HG02938 (cell line): ENCODE data around the gene CHKA.
A peak's percentile ranks its signal among the peaks of the same experiment; 100 is the strongest.
"Not testable (repeated sequence)": the region's sequence is repeated elsewhere in the genome, so short reads cannot be mapped to it uniquely, and the experiment has no call there.

Source experiments
- ATAC-seq: cut with Tn5 transposase; IDR thresholded peaks from one replicate; pipeline ENCODE4 v1.9.1; 2021; ENCODE audit warnings: mild to moderate bottlenecking, moderate library complexity; ENCODE audit not compliant: unreplicated experiment

CHKA gene

DNA sequence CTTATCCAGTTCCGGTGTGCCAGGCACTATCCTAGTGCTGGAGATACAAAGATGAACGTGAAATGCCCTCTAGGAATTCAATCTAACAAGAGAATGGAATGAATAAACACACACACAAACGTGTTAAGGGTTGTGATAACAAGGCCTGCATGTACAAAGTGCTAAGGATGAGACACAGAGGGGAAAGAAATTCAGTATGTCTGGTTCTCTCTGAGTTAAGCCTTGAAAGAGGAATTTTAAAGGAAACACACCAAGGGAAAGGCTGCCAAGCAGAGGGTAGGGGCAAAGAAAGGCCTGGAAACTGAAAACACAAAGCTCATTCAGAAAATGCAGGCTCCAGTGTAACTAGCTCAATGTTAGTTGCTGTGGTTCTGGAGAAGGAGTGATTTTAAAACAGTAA lies 4.2 kb downstream of the CHKA start:
- no peak for ATAC-seq

DNA sequence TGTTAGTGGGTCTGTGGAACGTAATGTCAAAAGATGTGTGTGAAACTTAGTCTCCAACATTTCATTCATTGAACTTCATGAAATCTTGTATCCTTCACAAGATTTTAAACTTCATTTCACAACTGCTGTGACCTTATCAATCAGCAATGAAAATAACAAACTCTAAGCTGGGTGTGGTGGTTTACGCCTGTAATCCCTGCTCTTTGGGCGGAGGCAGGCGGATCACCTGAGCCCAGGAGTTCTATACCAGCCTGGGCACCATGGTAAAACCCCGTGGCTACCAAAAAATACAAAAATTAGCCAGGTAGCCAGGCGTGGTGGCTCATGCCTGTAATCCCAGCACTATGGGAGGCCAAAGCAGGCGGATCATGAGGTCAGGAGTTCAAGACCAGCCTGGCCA lies 5.1 kb downstream of the CHKA start:
- no peak for ATAC-seq

DNA sequence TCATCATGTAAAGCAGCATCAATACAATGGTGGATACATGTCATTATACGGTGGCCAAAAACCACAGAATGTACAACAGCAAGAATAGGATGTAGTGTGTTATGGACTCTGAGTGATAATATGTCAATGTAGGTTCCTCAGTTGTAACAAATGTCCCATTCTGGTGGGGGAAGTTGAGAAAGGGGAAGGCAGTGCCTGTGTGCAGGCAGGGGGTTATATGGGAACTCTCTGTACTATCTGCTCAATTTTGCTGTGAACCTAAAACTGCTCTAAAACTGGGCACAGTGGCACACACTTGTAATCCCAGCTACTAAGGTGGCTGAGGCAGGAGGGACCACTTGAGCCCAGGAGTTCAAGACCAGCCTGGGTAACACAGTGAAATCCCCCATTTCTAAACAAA lies 5.9 kb downstream of the CHKA start:
- ATAC-seq, result no peak

DNA sequence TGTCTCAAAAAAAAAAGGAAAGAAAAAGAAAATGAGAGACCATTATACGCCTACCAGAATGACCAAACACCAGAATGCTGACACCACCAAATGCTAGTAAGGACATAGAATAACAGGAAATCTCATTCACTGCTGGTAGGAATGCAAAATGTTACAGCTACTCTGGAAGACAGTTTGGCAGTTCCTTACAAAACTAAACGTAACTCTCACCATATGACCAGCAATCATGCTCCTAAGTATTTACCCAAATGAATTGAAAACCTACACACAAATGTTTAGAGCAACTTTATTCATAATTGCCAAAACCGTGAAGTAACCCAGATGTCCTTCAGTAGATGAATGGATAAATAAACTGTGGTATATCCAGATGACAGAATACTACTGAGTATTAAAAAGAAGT lies 7.2 kb downstream of the CHKA start:
- no peak for ATAC-seq

DNA sequence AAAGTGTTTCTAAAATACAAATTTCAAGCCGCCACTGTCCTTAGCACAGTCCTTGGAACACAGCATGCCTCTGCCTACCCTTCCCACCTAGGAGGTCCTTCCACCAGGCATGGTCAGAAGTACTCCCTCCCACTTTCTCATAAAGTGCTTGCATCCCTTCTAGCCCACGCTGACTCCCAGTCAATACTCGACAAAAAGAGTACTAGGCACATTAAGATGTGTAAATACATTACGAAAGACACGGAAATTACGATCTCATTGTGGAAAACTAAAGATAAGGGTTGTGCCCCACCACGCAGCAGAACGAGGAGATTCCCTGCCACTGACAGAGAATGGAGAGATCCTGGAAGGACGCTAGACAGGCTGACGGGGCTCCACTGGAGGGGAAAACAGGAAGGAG lies 13.5 kb downstream of the CHKA start:
- ATAC-seq, result no peak

DNA sequence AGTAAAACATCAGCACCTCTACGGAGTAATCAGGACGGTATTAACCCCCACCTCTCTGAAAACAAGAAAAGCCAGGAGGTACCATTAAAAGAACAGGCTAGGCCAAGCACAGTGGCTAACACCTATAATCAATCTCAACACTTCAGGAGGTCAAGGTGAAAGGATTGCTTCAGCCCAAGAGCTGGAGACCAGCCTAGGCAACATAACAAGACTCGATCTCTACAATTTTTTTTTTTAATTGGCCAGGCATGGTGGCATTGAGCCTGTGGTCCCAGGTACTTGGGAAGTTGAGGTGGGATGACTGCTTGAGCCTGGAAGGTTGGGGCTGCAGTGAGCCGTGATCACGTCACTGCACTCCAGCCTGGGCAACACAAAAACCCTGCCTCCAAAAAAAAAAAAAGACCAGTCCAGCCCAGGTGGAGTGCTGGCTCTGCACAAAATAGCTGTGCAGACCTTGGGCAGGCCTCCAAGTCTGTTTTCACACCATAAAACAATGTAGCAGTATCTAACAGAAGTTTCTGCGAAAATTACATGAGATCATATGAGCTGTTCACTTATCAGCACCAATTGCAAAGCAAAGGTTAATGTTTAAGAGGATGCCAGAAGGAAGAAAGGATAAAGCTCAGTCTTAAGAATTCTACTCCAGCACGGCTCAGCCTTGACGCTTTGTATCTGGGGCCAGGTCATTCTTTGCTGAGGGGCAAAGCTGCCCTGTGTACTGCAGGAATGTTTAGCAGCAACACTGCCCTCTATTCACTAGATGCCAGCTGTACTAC lies 14.8 kb downstream of the CHKA start:
- no peak for ATAC-seq

DNA sequence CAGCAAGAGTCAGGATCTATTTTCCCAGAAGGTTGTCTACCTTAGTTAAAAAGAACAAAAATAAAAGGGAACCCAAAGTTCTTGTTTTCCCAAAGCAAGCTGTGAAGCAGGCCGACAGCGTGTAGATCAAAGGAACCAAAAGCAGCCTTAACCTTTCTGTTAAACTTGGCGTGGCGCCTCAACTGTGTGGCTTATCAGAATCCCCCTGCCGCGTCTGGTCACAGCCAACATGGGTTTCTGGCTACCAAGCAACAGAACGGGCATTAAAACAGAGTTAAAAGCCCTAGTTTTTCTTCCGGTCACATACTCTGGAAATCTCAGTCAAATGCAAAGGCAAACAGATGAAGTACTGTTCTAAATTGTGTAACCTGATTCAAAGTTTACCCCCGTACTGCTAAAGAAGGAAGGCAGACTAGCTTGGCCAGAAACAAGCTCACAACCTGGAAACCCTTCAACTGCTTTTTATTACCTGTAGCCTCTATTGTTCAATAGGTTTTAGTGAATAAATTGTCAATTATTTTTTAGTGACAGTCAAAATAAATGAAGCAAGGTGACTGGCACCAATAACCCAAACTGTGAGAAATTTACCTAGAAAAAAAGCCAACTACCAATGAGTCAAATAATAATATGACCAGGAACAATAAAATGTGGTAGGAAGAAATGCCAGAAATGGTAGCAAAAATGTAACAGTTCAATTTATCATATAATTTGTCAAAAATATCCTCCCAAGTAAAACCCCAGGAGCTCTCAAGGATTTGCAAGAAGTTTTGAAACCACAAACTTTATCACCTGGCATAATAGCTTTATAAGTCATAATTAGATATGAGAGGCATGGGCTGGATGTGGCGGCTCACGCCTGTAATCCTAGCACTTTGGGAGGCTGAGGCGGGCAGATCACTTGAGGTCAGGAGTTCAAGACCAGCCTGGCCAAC lies 21.4 kb downstream of the CHKA start:
- ATAC-seq, result peak; percentile 58

DNA sequence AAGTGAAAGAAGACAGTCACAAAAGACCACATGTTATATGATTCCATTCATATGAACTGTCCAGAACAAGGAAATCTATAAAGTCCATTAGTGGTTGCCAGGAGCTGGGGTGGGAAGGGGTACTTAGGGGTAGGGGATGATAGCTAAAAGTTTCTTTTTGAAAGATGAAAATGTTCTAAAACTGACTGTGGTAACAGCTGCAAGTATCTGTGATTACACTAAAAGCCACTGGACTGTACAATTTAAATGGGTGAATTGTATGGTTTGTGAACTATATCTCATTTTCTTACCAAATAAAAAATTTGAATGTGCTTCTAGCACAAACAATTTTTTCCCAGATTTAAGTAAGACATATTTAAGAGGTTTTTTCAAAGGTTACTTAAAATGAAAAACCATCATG lies 22.1 kb downstream of the CHKA start:
- peak; percentile 13 for ATAC-seq

DNA sequence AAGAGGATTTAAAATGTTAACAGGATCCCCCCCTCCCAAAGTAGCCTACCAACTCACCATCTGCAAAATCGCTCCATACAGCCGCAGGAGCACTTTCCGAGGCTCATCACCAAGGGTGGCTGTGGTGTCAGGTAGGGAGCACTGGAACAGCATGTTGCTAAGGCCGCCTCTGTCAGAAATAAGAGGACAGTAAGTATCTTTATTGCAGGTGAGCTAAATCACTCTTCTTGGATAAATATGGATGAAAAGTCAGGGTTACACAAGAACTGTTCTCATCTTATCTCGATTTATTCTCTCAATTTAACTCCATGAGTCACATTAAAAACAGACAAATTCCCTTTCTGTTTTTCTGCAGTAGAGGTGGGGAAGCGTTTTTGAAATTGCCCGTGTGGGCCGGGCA lies 24.2 kb downstream of the CHKA start:
- no peak for ATAC-seq

DNA sequence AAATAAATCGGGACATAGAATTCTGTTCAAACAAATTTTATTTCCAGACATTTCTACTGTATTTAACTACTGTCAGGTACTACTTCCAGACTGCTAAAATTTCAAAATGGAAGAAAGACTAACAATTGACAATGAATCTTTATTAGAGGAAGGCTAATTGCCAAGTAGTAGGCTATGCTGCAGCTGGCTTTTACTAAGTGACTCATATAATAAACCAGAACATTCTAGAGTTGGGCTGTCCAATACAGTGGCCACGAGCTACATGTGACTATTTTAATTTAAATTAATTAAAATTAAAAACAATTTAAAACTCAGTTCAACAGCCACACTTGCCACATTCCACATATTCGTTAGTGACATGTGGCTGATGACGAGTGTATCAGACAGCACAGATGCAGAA lies 27.6 kb downstream of the CHKA start:
- no peak for ATAC-seq

DNA sequence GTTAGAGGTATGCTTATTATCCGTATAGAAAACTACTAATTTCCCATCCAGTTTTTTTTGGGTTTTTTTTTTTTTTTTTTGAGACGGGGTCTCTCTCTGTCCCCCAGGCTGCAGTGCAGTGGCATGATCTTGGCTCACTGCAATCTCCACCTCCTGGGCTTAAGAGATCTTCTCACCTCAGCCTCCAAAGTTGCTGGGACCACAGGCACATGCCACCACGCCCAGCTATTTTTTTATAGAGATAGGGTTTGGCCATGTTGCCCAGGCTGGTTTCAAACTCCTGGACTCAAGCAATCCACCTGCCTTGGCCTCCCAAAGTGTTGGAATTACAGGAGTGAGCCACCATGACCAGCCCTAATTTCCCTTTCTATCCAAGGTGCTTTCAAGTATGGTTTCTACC lies 28.2 kb downstream of the CHKA start:
- not testable (repeated sequence) for ATAC-seq

DNA sequence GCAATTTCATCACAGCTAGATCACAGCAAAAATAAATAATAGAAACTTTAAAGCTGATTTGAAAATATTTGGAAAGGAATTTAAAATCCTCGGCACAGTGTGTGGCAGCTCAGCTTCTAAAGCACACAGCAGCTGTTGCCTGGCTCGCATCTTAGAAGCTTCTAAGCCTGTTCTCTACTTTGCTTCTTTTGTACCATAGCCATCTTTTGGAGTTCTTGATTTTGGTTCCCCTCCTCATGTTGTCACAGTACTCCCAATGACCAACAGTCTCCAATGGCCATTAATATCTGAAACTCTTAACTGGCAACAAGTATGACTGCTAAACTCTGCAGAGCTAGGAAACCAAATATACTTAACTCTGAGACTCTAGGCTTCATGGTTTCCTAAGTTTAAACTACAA lies 28.8 kb downstream of the CHKA start:
- ATAC-seq, result no peak

DNA sequence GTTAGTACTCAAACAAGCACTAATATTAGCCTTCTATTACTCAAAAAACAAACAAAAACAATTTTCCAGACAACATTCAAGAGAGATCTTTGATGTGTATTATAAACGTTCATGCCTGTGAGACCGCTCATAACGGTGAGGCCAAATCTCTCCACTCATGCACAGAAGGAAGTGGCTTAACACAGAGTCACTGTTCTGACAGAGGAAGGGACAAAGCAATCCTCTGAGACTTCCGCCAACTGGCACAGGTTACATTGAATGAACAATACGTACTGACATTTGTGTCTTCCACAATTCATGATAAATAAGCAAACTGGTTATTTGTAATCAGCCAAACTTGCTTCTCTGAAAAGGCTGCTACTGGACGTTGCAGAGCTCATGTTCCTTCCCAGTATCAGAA lies 30.5 kb downstream of the CHKA start:
- no peak for ATAC-seq

DNA sequence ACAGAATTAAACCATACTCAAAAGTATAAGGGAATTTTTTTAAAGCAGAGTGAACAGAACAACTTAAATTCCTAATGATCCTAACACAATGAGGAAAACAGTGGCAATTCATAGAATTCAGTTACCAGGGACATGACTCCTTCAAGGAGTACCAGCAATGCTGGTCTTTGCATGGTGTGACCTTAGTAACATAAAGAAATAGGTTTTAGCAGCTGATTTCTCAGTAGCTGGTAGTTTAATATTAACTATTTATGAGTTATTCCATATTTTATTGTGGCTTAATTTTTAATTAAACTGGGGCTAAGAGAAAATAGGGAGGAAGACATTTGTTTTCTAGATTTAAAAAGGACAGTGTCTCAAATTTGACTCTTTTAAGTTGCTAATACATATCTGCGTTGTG lies 30.9 kb downstream of the CHKA start:
- ATAC-seq, result no peak

DNA sequence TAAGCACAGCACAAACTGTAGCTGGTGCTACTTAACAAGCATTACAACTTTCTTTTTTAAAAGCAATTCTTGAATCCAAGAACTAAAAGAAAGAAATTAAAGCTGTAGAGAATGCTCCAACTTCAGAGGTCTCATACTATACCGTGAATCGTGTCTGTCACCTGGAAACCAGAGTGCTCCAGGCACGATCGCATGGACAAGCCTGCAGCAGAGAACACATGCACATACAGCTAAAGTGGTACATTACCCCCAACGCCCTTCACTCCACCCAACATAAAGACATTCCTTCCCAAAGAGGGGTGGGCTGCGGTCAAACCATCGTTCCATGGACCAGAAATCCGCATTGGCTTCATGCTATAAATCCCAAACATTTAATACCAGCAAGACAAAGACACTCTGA lies 31.5 kb downstream of the CHKA start:
- ATAC-seq, result no peak

DNA sequence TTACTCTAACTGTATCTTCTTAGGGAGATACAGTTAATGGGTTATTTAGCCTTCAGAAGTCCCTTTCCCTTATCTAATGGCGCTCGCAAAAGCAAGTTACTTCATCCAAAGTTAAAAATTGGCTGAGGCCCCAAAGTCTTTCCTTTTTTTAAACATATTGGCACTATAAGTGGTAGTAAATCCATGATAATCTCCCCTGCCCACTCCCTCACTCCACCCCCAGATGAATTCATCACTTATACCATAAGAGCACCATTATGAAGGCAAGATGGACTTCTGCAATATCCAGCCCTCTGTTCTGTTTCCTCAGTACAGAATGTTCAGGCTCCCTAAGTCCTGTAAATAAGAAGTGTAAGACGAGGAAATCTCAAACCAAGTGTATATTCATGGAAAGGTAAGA lies 37.7 kb downstream of the CHKA start:
- ATAC-seq, result no peak

DNA sequence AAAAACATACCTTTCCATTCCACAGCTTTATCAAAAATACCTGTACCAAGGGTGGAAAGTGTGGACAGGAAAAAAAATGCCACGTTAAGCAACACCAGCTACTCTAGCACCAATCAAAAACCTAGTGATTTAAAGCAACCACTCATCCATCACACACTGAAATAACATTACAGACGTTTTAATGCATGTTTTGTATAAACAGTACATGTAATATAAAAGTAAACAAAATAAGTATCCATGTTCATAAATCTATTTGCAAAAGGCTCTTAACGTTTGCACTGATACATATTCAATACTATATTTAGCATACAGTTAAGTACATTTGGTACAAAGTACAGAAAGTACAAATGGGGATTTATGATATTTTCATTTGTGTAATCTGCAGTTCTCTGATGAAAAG lies 38.7 kb downstream of the CHKA start:
- ATAC-seq, result no peak

DNA sequence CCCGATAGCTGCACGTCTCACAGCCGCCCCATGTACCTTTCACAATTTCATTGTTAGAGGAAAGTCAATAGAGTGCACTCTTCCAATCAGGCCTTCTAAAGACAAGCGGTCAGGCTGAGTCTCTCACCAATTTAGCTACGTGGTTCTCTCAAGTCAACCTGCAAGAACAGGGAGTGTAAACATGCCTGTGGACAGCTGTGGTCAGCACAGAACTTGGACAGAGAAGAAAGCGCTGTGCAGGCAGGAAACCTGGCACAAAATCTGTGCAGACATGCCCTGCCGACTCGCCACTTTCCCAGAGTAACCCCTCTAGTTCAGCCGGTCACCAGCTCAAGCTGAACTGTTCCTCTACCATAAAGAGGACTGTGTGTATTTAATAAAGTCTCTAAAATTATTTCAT lies 39.5 kb downstream of the CHKA start:
- ATAC-seq, result no peak

DNA sequence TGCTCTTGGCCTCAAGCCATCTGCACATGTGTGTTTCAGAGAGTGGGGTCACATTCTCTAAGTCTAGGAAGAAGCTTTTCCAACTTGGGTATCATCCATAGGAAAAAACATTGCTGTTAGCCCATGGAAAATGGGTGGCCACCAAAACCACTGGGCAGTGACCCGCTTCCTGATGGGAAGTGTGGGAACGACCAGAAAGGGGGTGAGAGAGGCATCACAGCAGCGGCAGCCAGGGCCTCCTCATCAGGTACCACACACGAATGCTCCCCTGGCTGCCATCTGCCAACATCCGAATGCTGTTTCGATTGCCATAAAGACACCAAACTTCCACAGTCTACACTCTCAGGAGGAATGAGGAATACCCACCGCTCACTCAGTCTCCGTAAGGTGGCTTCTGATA lies 40.3 kb downstream of the CHKA start:
- no peak for ATAC-seq

DNA sequence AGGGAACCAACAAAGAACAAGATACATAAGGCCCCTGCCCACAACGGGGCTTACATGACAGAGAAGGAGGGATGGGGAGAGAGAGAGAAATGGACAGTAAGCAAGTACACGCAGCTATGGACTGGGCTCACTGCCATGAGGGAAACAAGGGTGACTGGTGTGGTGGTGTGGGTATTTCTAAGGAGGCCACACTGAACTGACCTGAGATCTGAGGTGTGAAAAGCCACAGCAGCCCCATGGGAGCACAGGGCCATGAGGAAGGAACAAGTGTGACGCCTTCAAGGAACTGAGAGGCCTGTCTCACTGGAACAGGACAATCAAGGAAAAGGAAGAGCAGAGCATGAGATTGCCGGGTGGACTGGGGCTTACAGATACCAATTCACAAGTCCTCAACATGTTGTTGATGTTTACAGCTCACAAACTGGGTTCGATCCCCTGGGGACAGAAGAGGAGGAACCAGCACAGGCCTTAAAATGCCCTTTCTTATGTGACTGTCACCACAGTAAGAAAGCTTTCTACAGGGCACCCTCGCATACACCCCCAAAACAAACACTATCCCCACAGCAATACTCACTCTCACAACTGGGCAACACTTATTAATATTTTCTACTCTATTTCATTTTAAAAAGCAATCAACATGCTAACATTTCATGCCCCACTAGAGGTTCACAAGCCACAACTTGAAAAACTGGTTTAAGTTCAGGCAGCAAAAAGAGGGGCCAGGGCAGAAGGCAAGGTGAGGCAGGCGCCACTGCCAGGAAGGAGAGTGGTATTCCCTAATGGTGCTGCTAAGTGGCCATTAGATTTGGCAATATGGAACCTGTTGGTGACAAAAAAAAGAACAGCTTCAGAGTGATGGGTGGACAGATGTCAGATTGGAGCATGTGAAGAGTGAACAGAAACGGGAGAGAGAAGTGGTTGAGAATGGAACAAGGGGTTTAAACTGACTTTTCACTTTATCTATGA lies 43.3 kb downstream of the CHKA start:
- ATAC-seq, result no peak

DNA sequence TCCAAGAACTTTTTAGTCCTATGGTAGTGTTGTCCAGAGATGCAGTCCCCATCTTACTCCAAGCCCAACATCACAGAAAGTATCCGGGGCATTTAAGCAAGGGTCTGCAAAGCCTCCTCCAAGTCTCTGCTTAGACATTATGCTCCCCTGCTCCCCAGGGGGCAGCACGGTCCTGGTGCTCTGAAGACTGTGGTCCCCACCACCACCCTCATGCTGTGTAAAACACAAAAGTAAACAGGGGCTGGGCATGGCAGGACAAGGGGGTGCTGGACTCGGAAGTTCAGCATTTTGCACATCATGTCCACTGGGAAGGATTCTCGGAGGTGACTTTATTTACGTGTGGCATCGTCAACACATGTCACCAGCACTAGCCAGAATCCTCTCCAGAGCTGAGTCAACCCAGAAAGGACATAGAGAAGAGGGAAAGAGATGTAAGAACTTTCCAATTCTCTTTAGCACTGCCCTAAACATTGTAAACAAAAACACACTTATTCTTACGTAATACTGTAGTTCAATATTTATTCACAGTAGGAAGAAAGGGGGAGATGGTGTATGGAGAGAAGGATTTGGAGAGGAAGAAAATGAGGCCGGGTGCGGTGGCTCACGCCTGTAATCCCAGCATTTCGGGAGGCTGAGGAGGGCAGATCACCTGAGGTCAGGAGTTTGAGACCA lies 44.7 kb downstream of the CHKA start:
- ATAC-seq, result no peak
